Measurements from ENCODE around the gene DUSP28. TPM values are rescaled to one million over a fixed set of nuclear protein-coding genes. Genes with fewer than 3 reads are reported as not detected.

DUSP28 gene, protein sequence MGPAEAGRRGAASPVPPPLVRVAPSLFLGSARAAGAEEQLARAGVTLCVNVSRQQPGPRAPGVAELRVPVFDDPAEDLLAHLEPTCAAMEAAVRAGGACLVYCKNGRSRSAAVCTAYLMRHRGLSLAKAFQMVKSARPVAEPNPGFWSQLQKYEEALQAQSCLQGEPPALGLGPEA
- 72.3 TPM for total RNA-seq

DNA sequence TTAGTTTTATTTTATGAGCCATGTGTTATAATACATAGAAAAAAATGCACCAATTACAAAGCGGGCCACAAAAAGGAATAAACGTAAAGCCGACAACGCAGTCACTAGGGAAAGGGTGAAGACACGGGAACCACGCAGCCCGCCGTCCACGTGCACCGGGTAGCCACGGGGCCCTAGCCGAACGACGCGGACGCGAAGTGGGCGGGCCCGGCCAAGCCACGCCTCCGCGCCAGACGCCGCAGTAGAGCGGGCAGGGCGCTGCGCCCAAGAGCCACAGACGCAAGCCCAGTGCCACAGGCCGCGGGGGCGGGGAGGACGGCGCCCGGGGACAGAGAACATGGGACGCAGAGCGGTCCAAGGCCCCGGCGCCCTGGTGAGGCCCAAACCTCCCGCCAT, at the start of gene DUSP28:
TSS of gene DUSP28 (plus strand) at position 274 of the 396 bp plus-strand sequence. CDS start 328 bp downstream, outside the sequence.
- TF ChIP-seq, protein P1, sequence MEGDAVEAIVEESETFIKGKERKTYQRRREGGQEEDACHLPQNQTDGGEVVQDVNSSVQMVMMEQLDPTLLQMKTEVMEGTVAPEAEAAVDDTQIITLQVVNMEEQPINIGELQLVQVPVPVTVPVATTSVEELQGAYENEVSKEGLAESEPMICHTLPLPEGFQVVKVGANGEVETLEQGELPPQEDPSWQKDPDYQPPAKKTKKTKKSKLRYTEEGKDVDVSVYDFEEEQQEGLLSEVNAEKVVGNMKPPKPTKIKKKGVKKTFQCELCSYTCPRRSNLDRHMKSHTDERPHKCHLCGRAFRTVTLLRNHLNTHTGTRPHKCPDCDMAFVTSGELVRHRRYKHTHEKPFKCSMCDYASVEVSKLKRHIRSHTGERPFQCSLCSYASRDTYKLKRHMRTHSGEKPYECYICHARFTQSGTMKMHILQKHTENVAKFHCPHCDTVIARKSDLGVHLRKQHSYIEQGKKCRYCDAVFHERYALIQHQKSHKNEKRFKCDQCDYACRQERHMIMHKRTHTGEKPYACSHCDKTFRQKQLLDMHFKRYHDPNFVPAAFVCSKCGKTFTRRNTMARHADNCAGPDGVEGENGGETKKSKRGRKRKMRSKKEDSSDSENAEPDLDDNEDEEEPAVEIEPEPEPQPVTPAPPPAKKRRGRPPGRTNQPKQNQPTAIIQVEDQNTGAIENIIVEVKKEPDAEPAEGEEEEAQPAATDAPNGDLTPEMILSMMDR (IDR thresholded peaks at IDR 0.05), result no peak
- Histone ChIP-seq H3K27me3 (no peaks in the 10 kb centered on the region), H3K36me3 (no peaks in the 10 kb centered on the region), H3K27ac (peak within 1 kb of the TSS; percentile 94 to 98), H3K4me1 (peaks cover 19 to 25% of the 10 kb centered on the region in 2 donors), H3K4me3 (peak within 1 kb of the TSS; percentile 68 to 72), H3K9me3 (no peaks in the 10 kb centered on the region)
- DNase-seq (ENCODE audit: low spot score in 2 of 2), result peak; percentile 69 to 96
- intact Hi-C loops (cut with DNase I), result loop anchor here (1.0 to 10.0 kb wide), 8 partner anchors 8 to 945 kb away; partner anchors contain the start of genes GPC1, PASK, RNPEPL1 and SNED1

DNA sequence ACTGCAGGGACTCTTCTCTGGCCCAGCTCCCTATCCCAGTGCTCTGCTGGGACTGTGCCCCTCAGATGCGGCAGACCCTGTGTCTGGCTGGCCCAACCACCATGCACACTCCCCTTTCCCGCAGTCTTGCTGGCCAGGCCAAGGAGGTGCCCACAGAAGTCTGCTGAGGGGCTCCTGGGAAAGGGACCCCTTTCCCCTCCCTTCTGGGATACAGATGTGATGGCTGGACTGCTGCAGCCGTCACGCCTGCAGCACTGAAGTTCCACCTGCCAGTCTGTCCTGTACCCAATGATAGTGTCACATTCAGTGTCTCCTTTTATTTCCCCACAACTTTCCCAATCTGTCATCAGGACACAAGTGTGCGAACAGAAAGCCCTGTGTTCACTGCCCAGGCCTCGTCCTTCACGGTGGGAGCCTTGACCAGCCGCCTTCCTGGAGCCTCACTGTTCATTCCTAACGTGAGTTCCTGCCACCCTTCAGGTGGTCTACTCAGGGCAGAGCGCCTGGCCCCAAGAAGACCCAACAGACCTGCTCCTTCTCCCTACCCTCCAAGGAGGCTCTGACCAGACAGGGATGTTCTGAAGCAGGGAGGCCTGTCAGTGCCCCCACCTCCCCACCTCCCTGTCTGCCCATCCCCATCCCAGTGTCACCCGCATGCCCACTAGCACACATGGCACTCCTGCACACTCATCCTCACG, 49.5 kb upstream of the DUSP28 start:
- Histone ChIP-seq H3K27me3 (no peaks in the 10 kb centered on the region), H3K36me3 (peaks cover 0 to 28% of the 10 kb centered on the region in 2 donors), H3K4me1 (no peaks in the 10 kb centered on the region), H3K4me3 (no peak overlapping the region), H3K27ac (no peak overlapping the region), H3K9me3 (no peaks in the 10 kb centered on the region)
- DNase-seq (ENCODE audit: low spot score in 2 of 2), result peak in 1 of 2 donors; percentile 30
- TF ChIP-seq, protein P1 (IDR thresholded peaks at IDR 0.05), result no peak
- intact Hi-C loops (cut with DNase I), result no loop called here

DNA sequence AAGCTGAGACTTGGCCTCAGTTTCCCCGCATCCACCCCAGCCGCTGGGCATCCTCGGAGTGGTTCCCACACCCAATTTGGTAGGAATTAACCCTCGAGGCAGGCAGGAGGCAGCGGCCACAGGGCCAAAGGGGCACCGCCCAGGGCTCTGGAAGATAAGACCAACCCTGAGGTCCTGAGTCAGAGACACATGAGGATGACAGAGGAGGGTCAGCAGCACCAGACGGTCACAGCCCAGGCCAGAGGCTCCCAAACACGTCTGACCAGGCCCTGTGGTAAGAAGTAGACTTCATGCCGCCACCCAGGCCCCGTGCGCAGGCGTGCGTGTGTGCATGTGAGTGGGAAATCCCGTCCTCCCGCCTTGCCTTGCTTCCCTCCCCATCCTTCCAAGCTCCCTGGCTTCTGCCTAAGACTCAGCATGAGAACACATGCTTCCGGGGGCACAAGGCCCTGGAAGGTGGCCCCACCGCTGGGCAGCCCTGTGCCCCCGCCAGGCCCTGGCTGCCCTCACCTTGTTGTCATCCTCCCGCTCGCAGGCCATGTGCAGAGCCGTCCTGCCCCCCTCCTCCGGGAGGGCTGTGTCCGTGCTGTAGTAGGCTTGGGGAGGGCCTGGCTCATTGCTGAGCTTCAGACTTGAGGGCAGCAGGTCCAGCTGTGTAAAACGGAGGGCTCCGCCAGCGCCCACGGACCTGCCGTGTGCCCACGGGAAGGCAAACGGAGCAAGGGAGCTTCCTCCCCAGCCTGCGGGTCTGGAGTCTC, 48.6 kb upstream of the DUSP28 start:
- H3K4me3 ChIP-seq, result no peak overlapping the region
- H3K4me1 ChIP-seq, result no peaks in the 10 kb centered on the region
- H3K9me3 ChIP-seq, result no peaks in the 10 kb centered on the region
- TF ChIP-seq, protein P1 (IDR thresholded peaks at IDR 0.05), result no peak
- H3K36me3 ChIP-seq, result peaks cover 0 to 28% of the 10 kb centered on the region in 2 donors
- DNase-seq (ENCODE audit: low spot score in 2 of 2), result peak in 1 of 2 donors; percentile 52
- no peaks in the 10 kb centered on the region for H3K27me3 ChIP-seq
- no peak overlapping the region for H3K27ac ChIP-seq
- intact Hi-C loops (cut with DNase I), result no loop called here

DNA sequence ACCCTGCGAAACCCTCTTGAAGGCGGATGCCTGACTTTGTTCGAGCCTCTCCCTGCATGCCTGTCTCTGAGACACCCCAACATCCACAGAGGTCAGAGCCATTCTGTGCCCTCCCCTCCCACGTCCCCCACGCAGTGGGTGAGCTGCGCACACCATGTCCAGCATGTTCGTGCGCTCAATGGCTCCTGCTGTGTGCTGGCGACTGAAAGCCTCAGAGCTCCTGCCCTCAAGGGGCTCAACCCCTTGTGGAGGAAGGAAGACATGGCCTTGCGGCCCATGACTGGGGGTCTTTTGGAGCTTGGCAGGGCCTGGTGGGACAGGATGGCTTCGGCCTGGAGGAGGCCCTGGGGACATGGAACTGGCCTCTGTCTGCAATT, 48.1 kb upstream of the DUSP28 start:
- intact Hi-C loops (cut with DNase I), result no loop called here
- H3K36me3 ChIP-seq, result peaks cover 0 to 28% of the 10 kb centered on the region in 2 donors
- H3K9me3 ChIP-seq, result no peaks in the 10 kb centered on the region
- TF ChIP-seq, protein P1 (IDR thresholded peaks at IDR 0.05), result no peak
- peak in 1 of 2 donors; percentile 46 for DNase-seq (ENCODE audit: low spot score in 2 of 2)
- H3K4me1 ChIP-seq, result no peaks in the 10 kb centered on the region
- no peak overlapping the region for H3K27ac ChIP-seq
- H3K4me3 ChIP-seq, result no peak overlapping the region
- H3K27me3 ChIP-seq, result no peaks in the 10 kb centered on the region

DNA sequence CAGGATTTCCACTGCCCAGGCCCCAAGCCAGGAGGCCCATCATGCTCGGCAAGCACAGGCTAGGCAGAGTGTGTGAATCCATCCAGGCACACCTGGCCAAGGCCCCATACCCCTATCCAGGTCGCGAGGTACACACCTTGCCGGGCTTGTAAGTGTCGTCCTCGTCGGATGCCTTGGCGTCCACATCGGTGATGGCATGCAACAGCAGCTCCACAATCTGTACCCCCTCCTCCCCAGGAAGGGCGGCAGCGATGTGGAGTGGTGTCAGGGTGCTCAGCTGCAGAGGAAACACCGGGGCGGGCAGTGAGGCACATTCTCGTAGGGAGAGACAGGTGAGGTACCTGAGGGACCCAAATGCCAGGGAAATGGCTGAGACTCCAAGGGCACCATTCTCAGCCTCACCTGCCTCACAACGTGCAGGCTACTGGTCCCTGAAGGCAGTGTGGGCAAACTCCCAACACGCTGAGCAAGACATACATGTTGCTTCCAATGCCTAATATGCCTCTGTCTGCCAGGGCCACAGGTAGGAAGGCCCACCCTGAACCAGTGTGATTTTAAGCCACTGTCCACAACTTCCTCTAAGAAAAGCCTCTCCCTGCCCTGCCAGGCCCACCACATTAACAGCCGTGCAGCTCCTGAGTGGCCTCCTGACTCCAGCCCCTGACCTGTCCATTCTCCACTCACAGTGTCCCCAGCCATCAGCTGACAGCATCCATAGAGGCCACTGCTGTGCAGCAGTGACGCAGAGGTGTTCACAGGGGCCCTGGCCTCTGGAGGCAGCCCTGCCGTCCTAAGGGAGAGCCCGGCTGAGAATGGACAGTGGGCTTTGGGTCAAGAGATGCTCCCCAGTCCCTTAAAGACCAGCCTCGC, 47.3 kb upstream of the DUSP28 start:
- Histone ChIP-seq H3K4me1 (no peaks in the 10 kb centered on the region), H3K4me3 (no peak overlapping the region), H3K36me3 (peaks cover 0 to 28% of the 10 kb centered on the region in 2 donors), H3K27ac (no peak overlapping the region), H3K27me3 (no peaks in the 10 kb centered on the region), H3K9me3 (no peaks in the 10 kb centered on the region)
- TF ChIP-seq, protein P1 (IDR thresholded peaks at IDR 0.05), result no peak
- intact Hi-C loops (cut with DNase I), result no loop called here
- peak in 1 of 2 donors; percentile 54 for DNase-seq (ENCODE audit: low spot score in 2 of 2)
